Loucy (cell line): ENCODE measurements around the gene SCN5A.

Source experiments
- CTCF ChIP-seq: fragments of 200-600 bp; sonication (generic); conservative IDR thresholded peaks from 2 replicates; pipeline ENCODE4 v1.5.1; 2014; ENCODE audit warnings: mild to moderate bottlenecking, antibody characterized with exemption, low read length
- EZH2phosphoT487 ChIP-seq: fragments of 200-600 bp; IDR thresholded peaks from 2 replicates; pipeline ENCODE4 v1.6.1; 2018; ENCODE audit warnings: antibody characterized with exemption, mild to moderate bottlenecking, moderate library complexity, borderline replicate concordance

GRCh38 chr3:38533285-38533976, 116.1 kb downstream of the SCN5A start:
- TF ChIP-seq CTCF (no peak), EZH2phosphoT487 (no peak)
